Activated naive CD8-positive, alpha-beta T cell treated with anti-CD3 and anti-CD28 coated beads, Interleukin-2, amount 50 U/mL, for 24 hours (primary cell): Measurements from ENCODE around the gene AHCYL2.
A peak's percentile ranks its signal among the peaks of the same experiment; 100 is the strongest.
"Not testable (repeated sequence)": the region's sequence is repeated elsewhere in the genome, so short reads cannot be mapped to it uniquely, and the experiment has no call there.

Experiments used
- ATAC-seq: fragments of 150-1000 bp; cut with Tn5 transposase; one replicate; pipeline ENCODE4 v1.10.0; 2021
- DNase-seq: peaks from one replicate; pipeline ENCODE4 v3.0.0; 2021
- H3K27ac Mint-ChIP-seq: one replicate; pipeline ENCODE4 v1.8.0; 2021; ENCODE audit warnings: mild to moderate bottlenecking, mixed read lengths
- H3K27me3 Mint-ChIP-seq: one replicate; pipeline ENCODE4 v1.8.0; 2021; ENCODE audit warnings: mixed read lengths
- H3K36me3 Mint-ChIP-seq: one replicate; pipeline ENCODE4 v1.8.0; 2021; ENCODE audit warnings: low read depth, mixed read lengths
- H3K4me1 Mint-ChIP-seq: one replicate; pipeline ENCODE4 v1.8.0; 2021; ENCODE audit warnings: mixed read lengths
- H3K4me3 Mint-ChIP-seq: one replicate; pipeline ENCODE4 v1.8.0; 2021; ENCODE audit warnings: mild to moderate bottlenecking, moderate library complexity, mixed read lengths
- H3K9me3 Mint-ChIP-seq: one replicate; pipeline ENCODE4 v1.8.0; 2021; ENCODE audit warnings: mixed read lengths

The AHCYL2 gene

GRCh38 chr7:129448608-129449007 lies 223.8 kb downstream of the AHCYL2 start:
- H3K9me3 Mint-ChIP-seq, H3K4me1 Mint-ChIP-seq, DNase-seq, H3K27ac Mint-ChIP-seq, ATAC-seq, H3K4me3 Mint-ChIP-seq, H3K27me3 Mint-ChIP-seq: not testable (repeated sequence)
- H3K36me3 Mint-ChIP-seq, result peaks cover 82% of the 10 kb centered on the region

GRCh38 chr7:129450295-129450694 lies 225.5 kb downstream of the AHCYL2 start:
- Mint-ChIP-seq H3K27me3 (no peaks in the 10 kb centered on the region), H3K27ac (no peak overlapping the region), H3K36me3 (peaks cover 79% of the 10 kb centered on the region), H3K4me3 (no peak overlapping the region), H3K4me1 (no peaks in the 10 kb centered on the region), H3K9me3 (peaks cover 9% of the 10 kb centered on the region)
- ATAC-seq (no peak), DNase-seq (no peak)

GRCh38 chr7:129452589-129453231 lies 227.9 kb downstream of the AHCYL2 start:
- DNase-seq (no peak), ATAC-seq (no peak)
- Mint-ChIP-seq H3K27ac (no peak overlapping the region), H3K36me3 (peaks cover 70% of the 10 kb centered on the region), H3K4me3 (no peak overlapping the region), H3K9me3 (peaks cover 9% of the 10 kb centered on the region), H3K4me1 (no peaks in the 10 kb centered on the region), H3K27me3 (no peaks in the 10 kb centered on the region)

- Mint-ChIP-seq H3K9me3 (peaks cover 6% of the 10 kb centered on the region), H3K36me3 (peaks cover 64% of the 10 kb centered on the region), H3K27ac (no peak overlapping the region), H3K4me3 (no peak overlapping the region), H3K27me3 (no peaks in the 10 kb centered on the region), H3K4me1 (no peaks in the 10 kb centered on the region)
- no peak for ATAC-seq
- DNase-seq, result no peak
These were observed 228.8 kb downstream of the AHCYL2 start for GRCh38 chr7:129453510-129454248.

GRCh38 chr7:129454249-129454551 lies 229.4 kb downstream of the AHCYL2 start:
- peaks cover under 1% of the 10 kb centered on the region for H3K9me3 Mint-ChIP-seq
- H3K27ac Mint-ChIP-seq, result no peak overlapping the region
- peaks cover 63% of the 10 kb centered on the region for H3K36me3 Mint-ChIP-seq
- H3K4me1 Mint-ChIP-seq, result no peaks in the 10 kb centered on the region
- H3K27me3 Mint-ChIP-seq, result no peaks in the 10 kb centered on the region
- ATAC-seq, result no peak
- no peak overlapping the region for H3K4me3 Mint-ChIP-seq
- DNase-seq, result no peak

GRCh38 chr7:129456421-129456820 lies 231.6 kb downstream of the AHCYL2 start:
- DNase-seq, result no peak
- no peaks in the 10 kb centered on the region for H3K4me1 Mint-ChIP-seq
- no peaks in the 10 kb centered on the region for H3K9me3 Mint-ChIP-seq
- no peaks in the 10 kb centered on the region for H3K27me3 Mint-ChIP-seq
- H3K4me3 Mint-ChIP-seq, result no peak overlapping the region
- no peak overlapping the region for H3K27ac Mint-ChIP-seq
- peaks cover 46% of the 10 kb centered on the region for H3K36me3 Mint-ChIP-seq
- no peak for ATAC-seq

- no peaks in the 10 kb centered on the region for H3K4me1 Mint-ChIP-seq
- ATAC-seq, result no peak
These were observed 232.3 kb downstream of the AHCYL2 start for GRCh38 chr7:129457101-129457500.

GRCh38 chr7:129458171-129458570 lies 233.3 kb downstream of the AHCYL2 start:
- Mint-ChIP-seq H3K27me3 (no peaks in the 10 kb centered on the region), H3K4me3 (no peak overlapping the region), H3K36me3 (peaks cover 38% of the 10 kb centered on the region), H3K4me1 (no peaks in the 10 kb centered on the region), H3K9me3 (no peaks in the 10 kb centered on the region), H3K27ac (no peak overlapping the region)
- ATAC-seq (no peak), DNase-seq (no peak)

More at GRCh38 chr7:129457101-129457500, 232.3 kb downstream of the AHCYL2 start:
- Mint-ChIP-seq H3K9me3 (no peaks in the 10 kb centered on the region), H3K4me3 (no peak overlapping the region), H3K27ac (no peak overlapping the region), H3K27me3 (no peaks in the 10 kb centered on the region), H3K36me3 (peaks cover 40% of the 10 kb centered on the region)
- DNase-seq, result no peak

GRCh38 chr7:129461809-129462208 lies 237.0 kb downstream of the AHCYL2 start:
- Mint-ChIP-seq H3K9me3 (no peaks in the 10 kb centered on the region), H3K36me3 (peaks cover 26% of the 10 kb centered on the region), H3K4me3 (no peak overlapping the region), H3K27ac (no peak overlapping the region), H3K4me1 (no peaks in the 10 kb centered on the region), H3K27me3 (no peaks in the 10 kb centered on the region)
- no peak for ATAC-seq
- no peak for DNase-seq

- Mint-ChIP-seq H3K27me3 (no peaks in the 10 kb centered on the region), H3K4me3 (no peak overlapping the region), H3K9me3 (no peaks in the 10 kb centered on the region), H3K4me1 (no peaks in the 10 kb centered on the region), H3K36me3 (peaks cover 29% of the 10 kb centered on the region), H3K27ac (no peak overlapping the region)
- DNase-seq, result no peak
- no peak for ATAC-seq
These were observed 237.6 kb downstream of the AHCYL2 start for GRCh38 chr7:129462420-129462819.

- Mint-ChIP-seq H3K36me3 (peaks cover 24% of the 10 kb centered on the region), H3K9me3 (no peaks in the 10 kb centered on the region), H3K4me1 (no peaks in the 10 kb centered on the region), H3K27me3 (no peaks in the 10 kb centered on the region), H3K4me3 (no peak overlapping the region), H3K27ac (no peak overlapping the region)
- DNase-seq (no peak), ATAC-seq (no peak)
These were observed 239.4 kb downstream of the AHCYL2 start for GRCh38 chr7:129464194-129464593.

GRCh38 chr7:129465080-129465479 lies 240.2 kb downstream of the AHCYL2 start:
- Mint-ChIP-seq H3K9me3 (no peaks in the 10 kb centered on the region), H3K4me3 (no peak overlapping the region), H3K4me1 (no peaks in the 10 kb centered on the region), H3K27me3 (no peaks in the 10 kb centered on the region), H3K27ac (no peak overlapping the region), H3K36me3 (peaks cover 24% of the 10 kb centered on the region)
- DNase-seq (no peak), ATAC-seq (no peak)

GRCh38 chr7:129466796-129467195 lies 242.0 kb downstream of the AHCYL2 start:
- Mint-ChIP-seq H3K4me3 (no peak overlapping the region), H3K27me3 (no peaks in the 10 kb centered on the region), H3K27ac (no peak overlapping the region), H3K4me1 (peaks cover 12% of the 10 kb centered on the region), H3K9me3 (no peaks in the 10 kb centered on the region), H3K36me3 (peaks cover 26% of the 10 kb centered on the region)
- DNase-seq (no peak), ATAC-seq (no peak)

GRCh38 chr7:129468087-129468486 lies 243.3 kb downstream of the AHCYL2 start:
- peaks cover 16% of the 10 kb centered on the region for H3K4me1 Mint-ChIP-seq
- H3K4me3 Mint-ChIP-seq, result no peak overlapping the region
- ATAC-seq (no peak), DNase-seq (no peak)
- peaks cover 26% of the 10 kb centered on the region for H3K36me3 Mint-ChIP-seq
- no peaks in the 10 kb centered on the region for H3K9me3 Mint-ChIP-seq
- H3K27ac Mint-ChIP-seq, result no peak overlapping the region
- no peaks in the 10 kb centered on the region for H3K27me3 Mint-ChIP-seq

GRCh38 chr7:129468547-129468946 lies 243.7 kb downstream of the AHCYL2 start:
- H3K4me3 Mint-ChIP-seq, result no peak overlapping the region
- H3K27ac Mint-ChIP-seq, result no peak overlapping the region
- H3K36me3 Mint-ChIP-seq, result peaks cover 24% of the 10 kb centered on the region
- ATAC-seq, result peak; percentile 13
- DNase-seq, result no peak
- H3K27me3 Mint-ChIP-seq, result no peaks in the 10 kb centered on the region
- no peaks in the 10 kb centered on the region for H3K9me3 Mint-ChIP-seq
- H3K4me1 Mint-ChIP-seq, result peaks cover 16% of the 10 kb centered on the region
